ENCODE data around the gene NOS3. TPM values are rescaled to one million over a fixed set of nuclear protein-coding genes. Genes with fewer than 3 reads are reported as not detected.

The NOS3 gene
- polyA plus RNA-seq, 1 of the 3 experiments (the other 2 are of a cell fraction), result 0.41 TPM

DNA sequence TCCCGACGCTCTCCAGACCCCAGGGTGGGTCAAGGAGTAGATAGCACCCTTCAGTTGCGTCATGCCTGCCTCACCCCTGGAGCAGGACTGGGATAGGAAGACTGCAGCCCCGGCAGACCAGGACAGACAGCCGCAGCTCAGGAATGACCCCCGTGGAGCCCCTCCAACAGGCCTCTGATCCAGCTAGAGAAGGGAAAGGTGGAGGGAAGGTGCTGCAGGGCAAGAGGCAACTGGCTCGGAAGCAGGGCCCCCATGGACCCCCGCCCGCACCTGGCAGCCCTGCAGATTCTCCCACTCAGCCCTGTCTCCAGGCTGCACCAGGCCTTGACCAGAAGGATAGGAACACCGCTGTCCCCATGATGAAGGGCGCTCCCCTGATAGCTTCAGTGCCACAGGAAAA, 20.4 kb upstream of the NOS3 start:
- no peak overlapping the region for H3K4me2 ChIP-seq
- ChIA-PET POLR2A (interaction anchor here (0.8 to 4.3 kb wide), 10 partner anchors 8 to 602 kb away, joined by 3 to 26 read pairs (median 8); partner anchors contain the start of gene REPIN1), CTCF (interaction anchor here (0.8 to 27.1 kb wide), 12 partner anchors 8 to 192 kb away, joined by 3 to 761 read pairs (median 10); no protein-coding TSS in a partner anchor)
- H3K27ac ChIP-seq (ENCODE audit: low read depth in 2 of 2, low read length in 1 of 2), result peak overlapping the region in 1 of 2 experiments; percentile 100; a peak in 2 of 4 replicates
- H3F3A ChIP-seq (replicated peaks; ENCODE audit: insufficient read depth), result peaks cover 2% of the 10 kb centered on the region
- no peaks in the 10 kb centered on the region for H4K20me1 ChIP-seq (ENCODE audit: insufficient read depth)
- peaks cover 72% of the 10 kb centered on the region for H3K27me3 ChIP-seq (ENCODE audit: insufficient read depth)
- no peaks in the 10 kb centered on the region for H3K9me3 ChIP-seq
- 56% methylated on average over 8 of the region's 11 CpGs for WGBS (ENCODE audit: low lambda C conversion rate)
- no peaks in the 10 kb centered on the region for H3K79me2 ChIP-seq (ENCODE audit: insufficient read depth)
- no peak overlapping the region for H3K9ac ChIP-seq
- no peak for TF ChIP-seq JUND (IDR thresholded peaks at IDR 0.05)
- TF ChIP-seq MXI1 (IDR thresholded peaks at IDR 0.05; ENCODE audit: low read depth, low read length), result no peak
- no peak for TF ChIP-seq MEF2A (IDR thresholded peaks at IDR 0.05; ENCODE audit: borderline replicate concordance, low read depth)
- TF ChIP-seq TAF1 (IDR thresholded peaks at IDR 0.05; ENCODE audit: borderline replicate concordance, low read depth, low read length), result no peak
- no peak for TF ChIP-seq FOXJ3 (CRISPR knock-in tag; IDR thresholded peaks at IDR 0.05)
- no peak for TF ChIP-seq RFX5 (IDR thresholded peaks at IDR 0.05; ENCODE audit: low read length)
- TF ChIP-seq NFIC (IDR thresholded peaks at IDR 0.05; ENCODE audit: borderline replicate concordance), result no peak
- TF ChIP-seq, protein P1, sequence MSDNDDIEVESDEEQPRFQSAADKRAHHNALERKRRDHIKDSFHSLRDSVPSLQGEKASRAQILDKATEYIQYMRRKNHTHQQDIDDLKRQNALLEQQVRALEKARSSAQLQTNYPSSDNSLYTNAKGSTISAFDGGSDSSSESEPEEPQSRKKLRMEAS (IDR thresholded peaks at IDR 0.05; ENCODE audit: low read depth), result no peak
- TF ChIP-seq POLR2AphosphoS5 (IDR thresholded peaks at IDR 0.05; ENCODE audit: low read depth, low read length), result no peak
- TF ChIP-seq RAD21 (IDR thresholded peaks at IDR 0.05; ENCODE audit: low read length), result no peak
- TF ChIP-seq, protein P2, sequence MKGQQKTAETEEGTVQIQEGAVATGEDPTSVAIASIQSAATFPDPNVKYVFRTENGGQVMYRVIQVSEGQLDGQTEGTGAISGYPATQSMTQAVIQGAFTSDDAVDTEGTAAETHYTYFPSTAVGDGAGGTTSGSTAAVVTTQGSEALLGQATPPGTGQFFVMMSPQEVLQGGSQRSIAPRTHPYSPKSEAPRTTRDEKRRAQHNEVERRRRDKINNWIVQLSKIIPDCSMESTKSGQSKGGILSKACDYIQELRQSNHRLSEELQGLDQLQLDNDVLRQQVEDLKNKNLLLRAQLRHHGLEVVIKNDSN (IDR thresholded peaks at IDR 0.05; ENCODE audit: borderline replicate concordance, low read depth), result no peak
- TF ChIP-seq, protein P3, sequence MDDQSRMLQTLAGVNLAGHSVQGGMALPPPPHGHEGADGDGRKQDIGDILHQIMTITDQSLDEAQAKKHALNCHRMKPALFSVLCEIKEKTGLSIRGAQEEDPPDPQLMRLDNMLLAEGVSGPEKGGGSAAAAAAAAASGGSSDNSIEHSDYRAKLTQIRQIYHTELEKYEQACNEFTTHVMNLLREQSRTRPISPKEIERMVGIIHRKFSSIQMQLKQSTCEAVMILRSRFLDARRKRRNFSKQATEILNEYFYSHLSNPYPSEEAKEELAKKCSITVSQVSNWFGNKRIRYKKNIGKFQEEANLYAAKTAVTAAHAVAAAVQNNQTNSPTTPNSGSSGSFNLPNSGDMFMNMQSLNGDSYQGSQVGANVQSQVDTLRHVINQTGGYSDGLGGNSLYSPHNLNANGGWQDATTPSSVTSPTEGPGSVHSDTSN (IDR thresholded peaks at IDR 0.05), result no peak
- no peak for TF ChIP-seq EP300 (IDR thresholded peaks at IDR 0.05; ENCODE audit: borderline replicate concordance in 1 of 2, low read depth in 1 of 2, low read length in 1 of 2)
- TF ChIP-seq CHD2 (IDR thresholded peaks at IDR 0.05; ENCODE audit: low read length, partially characterized antibody), result no peak
- TF ChIP-seq ELF1 (IDR thresholded peaks at IDR 0.05), result no peak
- TF ChIP-seq FOSL2 (IDR thresholded peaks at IDR 0.05; ENCODE audit: borderline replicate concordance, low read depth), result no peak
- no peak for TF ChIP-seq GABPA (IDR thresholded peaks at IDR 0.05; ENCODE audit: low read depth)
- TF ChIP-seq TEAD4 (IDR thresholded peaks at IDR 0.05; ENCODE audit: borderline replicate concordance, insufficient read depth), result no peak
- no peak for TF ChIP-seq NRF1 (IDR thresholded peaks at IDR 0.05; ENCODE audit: low read depth, low read length)
- no peak overlapping the region for H2AFZ ChIP-seq (ENCODE audit: low read depth)
- DNase-seq, result no peak
- H3K4me1 ChIP-seq (ENCODE audit: control insufficient read depth in 1 of 2, insufficient read depth in 2 of 2, low read depth in 1 of 2, low read length in 1 of 2), result peaks cover 0 to 93% of the 10 kb centered on the region in 2 experiments; a peak in 2 of 4 replicates
- H3K36me3 ChIP-seq (replicated peaks in 1 of 2; ENCODE audit: control insufficient read depth in 1 of 2, insufficient read depth in 2 of 2, low read length in 1 of 2), result no peaks in the 10 kb centered on the region
- H3K9me2 ChIP-seq, result no peaks in the 10 kb centered on the region
- no peak overlapping the region for H3K4me3 ChIP-seq (ENCODE audit: low read depth in 2 of 2, low read length in 1 of 2)
